ENCODE measurements around the gene CCNK. TPM values are rescaled to one million over a fixed set of nuclear protein-coding genes. Genes with fewer than 3 reads are reported as not detected.

Gene CCNK
- total RNA-seq, 1 experiment from 2014 or later, result 84.7 TPM

GRCh38 chr14:99468081-99468480 is 13.1 kb upstream of the CCNK start (continued):
- no peak for TF ChIP-seq E2F4 (CRISPR knock-in tag; IDR thresholded peaks at IDR 0.05; ENCODE audit: borderline replicate concordance, low read depth)

GRCh38 chr14:99468836-99469592 is 12.2 kb upstream of the CCNK start:
- Mint-ChIP-seq H3K4me1 (peaks cover 28% of the 10 kb centered on the region), H3K27ac (peak overlapping the region; percentile 54), H3K9me3 (no peaks in the 10 kb centered on the region), H3K27me3 (ENCODE audit: low read depth) (no peaks in the 10 kb centered on the region), H3K36me3 (no peaks in the 10 kb centered on the region), H3K4me3 (no peak overlapping the region)
- POLR2A ChIA-PET, result no interaction called here
- DNase-seq (ENCODE audit: low spot score) (no peak), ATAC-seq (no peak)
- TF ChIP-seq NR3C1 (CRISPR knock-in tag; conservative IDR thresholded peaks at IDR 0.05; ENCODE audit: low read depth), result no peak
- TF ChIP-seq PRDM15 (CRISPR knock-in tag; IDR thresholded peaks at IDR 0.05), result no peak
- TF ChIP-seq GRHL2 (CRISPR knock-in tag; IDR thresholded peaks at IDR 0.05; ENCODE audit: insufficient replicate concordance, severe bottlenecking), result no peak
- no peak for TF ChIP-seq ETV6 (CRISPR knock-in tag; IDR thresholded peaks at IDR 0.05)
- no peak for TF ChIP-seq RORB (CRISPR knock-in tag; IDR thresholded peaks at IDR 0.05)
- no peak for TF ChIP-seq ZNF121 (CRISPR knock-in tag; IDR thresholded peaks at IDR 0.05)
- no peak for TF ChIP-seq SP1 (CRISPR knock-in tag; conservative IDR thresholded peaks at IDR 0.05)
- no peak for TF ChIP-seq KAT7 (CRISPR knock-in tag; IDR thresholded peaks at IDR 0.05; ENCODE audit: borderline replicate concordance)
- TF ChIP-seq EMX1 (CRISPR knock-in tag; IDR thresholded peaks at IDR 0.05), result no peak
- TF ChIP-seq MLX (CRISPR knock-in tag; IDR thresholded peaks at IDR 0.05), result no peak
- TF ChIP-seq IRF2 (CRISPR knock-in tag; IDR thresholded peaks at IDR 0.05; ENCODE audit: borderline replicate concordance, low read depth), result no peak
- TF ChIP-seq ATF3 (CRISPR knock-in tag; conservative IDR thresholded peaks at IDR 0.05), result no peak
- no peak for TF ChIP-seq ZMAT4 (CRISPR knock-in tag; IDR thresholded peaks at IDR 0.05)
- no peak for TF ChIP-seq TEAD1 (CRISPR knock-in tag; IDR thresholded peaks at IDR 0.05)
- no peak for TF ChIP-seq CREB1 (CRISPR knock-in tag; IDR thresholded peaks at IDR 0.05)
- CTCF ChIA-PET, result interaction anchor here (0.9 kb wide), 1 partner anchor 149 kb away, joined by 3 read pairs; no protein-coding TSS in a partner anchor

- ChIA-PET CTCF (interaction anchor here (1.1 kb wide), 1 partner anchor 79 kb away, joined by 3 read pairs; no protein-coding TSS in a partner anchor), POLR2A (no interaction called here)
- Mint-ChIP-seq H3K4me1 (peaks cover 37% of the 10 kb centered on the region), H3K27me3 (ENCODE audit: low read depth) (no peaks in the 10 kb centered on the region), H3K9me3 (no peaks in the 10 kb centered on the region), H3K27ac (no peak overlapping the region), H3K36me3 (no peaks in the 10 kb centered on the region), H3K4me3 (no peak overlapping the region)
- DNase-seq (ENCODE audit: low spot score) (no peak), ATAC-seq (no peak)
- TF ChIP-seq NFE2L1 (CRISPR knock-in tag; IDR thresholded peaks at IDR 0.05) (no peak), JUN (CRISPR knock-in tag; IDR thresholded peaks at IDR 0.05) (no peak), USF2 (CRISPR knock-in tag; IDR thresholded peaks at IDR 0.05) (no peak), ATF6 (CRISPR knock-in tag; IDR thresholded peaks at IDR 0.05) (no peak), RORB (CRISPR knock-in tag; IDR thresholded peaks at IDR 0.05) (no peak), ZMAT4 (CRISPR knock-in tag; IDR thresholded peaks at IDR 0.05) (no peak), MLX (CRISPR knock-in tag; IDR thresholded peaks at IDR 0.05) (no peak), ZSCAN18 (CRISPR knock-in tag; IDR thresholded peaks at IDR 0.05) (no peak)
These were observed 9.5 kb upstream of the CCNK start for GRCh38 chr14:99471731-99472130.

Data from WTC11 (cell line).